ENCODE measurements around the gene DSCAM.

The DSCAM gene

GRCh38 chr21:40662889-40663288, 184.1 kb downstream of the DSCAM start:
- Histone ChIP-seq H3K27me3 (ENCODE audit: insufficient read depth, poor library complexity, severe bottlenecking) (peaks cover 2% of the 10 kb centered on the region), H3K27ac (replicated peaks) (no peak overlapping the region), H3K4me3 (replicated peaks; ENCODE audit: insufficient read depth, low read length) (no peak overlapping the region)
- TF ChIP-seq CTCF (IDR thresholded peaks at IDR 0.05; ENCODE audit: insufficient read depth, low read length) (no peak), REST (IDR thresholded peaks at IDR 0.05; ENCODE audit: insufficient replicate concordance, low read depth) (no peak), GABPA (IDR thresholded peaks at IDR 0.05; ENCODE audit: low read depth) (no peak)
- DNase-seq (ENCODE audit: low read depth in 1 of 2, low spot score in 1 of 2), result no peak

GRCh38 chr21:40660461-40660860, 186.5 kb downstream of the DSCAM start:
- Histone ChIP-seq H3K27me3 (ENCODE audit: insufficient read depth, poor library complexity, severe bottlenecking) (peaks cover 2% of the 10 kb centered on the region), H3K27ac (replicated peaks) (no peak overlapping the region), H3K4me3 (replicated peaks; ENCODE audit: insufficient read depth, low read length) (no peak overlapping the region)
- DNase-seq (ENCODE audit: low read depth in 1 of 2, low spot score in 1 of 2), result no peak
- TF ChIP-seq CTCF (IDR thresholded peaks at IDR 0.05; ENCODE audit: insufficient read depth, low read length), result no peak
- no peak for TF ChIP-seq SPI1 (IDR thresholded peaks at IDR 0.05; ENCODE audit: borderline replicate concordance, low read depth)
- TF ChIP-seq POLR2AphosphoS5 (IDR thresholded peaks at IDR 0.05; ENCODE audit: low read depth), result no peak
- no peak for TF ChIP-seq GABPA (IDR thresholded peaks at IDR 0.05; ENCODE audit: low read depth)
- TF ChIP-seq REST (IDR thresholded peaks at IDR 0.05; ENCODE audit: insufficient replicate concordance, low read depth), result no peak

GRCh38 chr21:40658311-40658710, 188.6 kb downstream of the DSCAM start:
- TF ChIP-seq POLR2AphosphoS5 (IDR thresholded peaks at IDR 0.05; ENCODE audit: low read depth) (no peak), GABPA (IDR thresholded peaks at IDR 0.05; ENCODE audit: low read depth) (no peak), CTCF (IDR thresholded peaks at IDR 0.05; ENCODE audit: insufficient read depth, low read length) (no peak), SPI1 (IDR thresholded peaks at IDR 0.05; ENCODE audit: borderline replicate concordance, low read depth) (no peak), REST (IDR thresholded peaks at IDR 0.05; ENCODE audit: insufficient replicate concordance, low read depth) (no peak)
- H3K27ac ChIP-seq (replicated peaks), result no peak overlapping the region
- peaks cover 2% of the 10 kb centered on the region for H3K27me3 ChIP-seq (ENCODE audit: insufficient read depth, poor library complexity, severe bottlenecking)
- no peak for DNase-seq (ENCODE audit: low read depth in 1 of 2, low spot score in 1 of 2)
- no peak overlapping the region for H3K4me3 ChIP-seq (replicated peaks; ENCODE audit: insufficient read depth, low read length)
